Measurements from ENCODE around the gene ZNF497.

DNA sequence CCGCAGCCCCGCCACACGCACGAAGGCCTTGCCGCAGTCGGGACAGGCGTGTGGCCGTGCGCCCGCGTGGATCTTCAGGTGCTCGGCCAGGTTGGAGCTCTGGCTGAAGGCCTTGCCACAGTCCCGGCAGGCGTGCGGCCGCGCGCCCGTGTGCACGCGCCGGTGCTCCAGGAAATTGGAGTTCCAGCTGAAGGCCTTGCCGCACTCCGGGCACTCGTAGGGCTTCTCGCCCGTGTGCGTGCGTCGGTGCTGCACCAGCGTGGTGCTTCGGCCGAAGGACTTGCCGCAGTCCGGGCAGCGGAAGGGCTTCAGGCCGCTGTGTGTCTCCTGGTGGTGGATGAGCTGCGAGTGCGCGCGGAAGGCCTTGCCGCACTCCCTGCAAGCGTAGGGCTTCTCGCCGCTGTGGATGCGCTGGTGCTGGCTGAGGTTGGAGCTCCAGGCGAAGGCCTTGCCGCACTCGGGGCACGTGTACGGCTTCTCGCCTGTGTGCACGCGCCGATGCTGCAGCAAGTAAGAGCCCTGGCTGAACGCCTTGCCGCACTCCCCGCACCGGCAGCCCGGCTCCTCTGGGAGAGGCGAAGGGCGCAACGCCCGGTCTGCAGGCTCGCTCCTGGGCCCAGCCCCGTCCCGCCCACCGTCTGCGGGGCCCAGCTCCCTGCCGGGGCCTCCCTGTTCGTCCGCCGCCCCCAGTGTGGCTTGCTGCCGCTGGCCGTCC is 5.6 kb downstream of the ZNF497 start:
- no peak for TF ChIP-seq ZFP30 (CRISPR knock-in tag; IDR thresholded peaks at IDR 0.05)
- TF ChIP-seq, protein P1, sequence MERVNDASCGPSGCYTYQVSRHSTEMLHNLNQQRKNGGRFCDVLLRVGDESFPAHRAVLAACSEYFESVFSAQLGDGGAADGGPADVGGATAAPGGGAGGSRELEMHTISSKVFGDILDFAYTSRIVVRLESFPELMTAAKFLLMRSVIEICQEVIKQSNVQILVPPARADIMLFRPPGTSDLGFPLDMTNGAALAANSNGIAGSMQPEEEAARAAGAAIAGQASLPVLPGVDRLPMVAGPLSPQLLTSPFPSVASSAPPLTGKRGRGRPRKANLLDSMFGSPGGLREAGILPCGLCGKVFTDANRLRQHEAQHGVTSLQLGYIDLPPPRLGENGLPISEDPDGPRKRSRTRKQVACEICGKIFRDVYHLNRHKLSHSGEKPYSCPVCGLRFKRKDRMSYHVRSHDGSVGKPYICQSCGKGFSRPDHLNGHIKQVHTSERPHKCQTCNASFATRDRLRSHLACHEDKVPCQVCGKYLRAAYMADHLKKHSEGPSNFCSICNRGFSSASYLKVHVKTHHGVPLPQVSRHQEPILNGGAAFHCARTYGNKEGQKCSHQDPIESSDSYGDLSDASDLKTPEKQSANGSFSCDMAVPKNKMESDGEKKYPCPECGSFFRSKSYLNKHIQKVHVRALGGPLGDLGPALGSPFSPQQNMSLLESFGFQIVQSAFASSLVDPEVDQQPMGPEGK (CRISPR knock-in tag; IDR thresholded peaks at IDR 0.05; ENCODE audit: borderline replicate concordance) = no peak
- no peak for TF ChIP-seq PPARA (CRISPR knock-in tag; IDR thresholded peaks at IDR 0.05; ENCODE audit: borderline replicate concordance)
- no peak for TF ChIP-seq ISL1 (CRISPR knock-in tag; IDR thresholded peaks at IDR 0.05)
- no peak for TF ChIP-seq ZFP3 (CRISPR knock-in tag; IDR thresholded peaks at IDR 0.05)
- no peak for TF ChIP-seq ARNTL (CRISPR knock-in tag; IDR thresholded peaks at IDR 0.05; ENCODE audit: borderline replicate concordance, low read depth)
- no peak for TF ChIP-seq RARB (CRISPR knock-in tag; IDR thresholded peaks at IDR 0.05)
- TF ChIP-seq ZNF565 (CRISPR knock-in tag; conservative IDR thresholded peaks at IDR 0.05; ENCODE audit: low read depth) = no peak
- TF ChIP-seq ESRRG (CRISPR knock-in tag; IDR thresholded peaks at IDR 0.05) = no peak
- TF ChIP-seq GLIS3 (CRISPR knock-in tag; IDR thresholded peaks at IDR 0.05) = no peak
- no peak for TF ChIP-seq TCF4 (CRISPR knock-in tag; IDR thresholded peaks at IDR 0.05; ENCODE audit: borderline replicate concordance)
- TF ChIP-seq ZNF70 (CRISPR knock-in tag; IDR thresholded peaks at IDR 0.05) = no peak
- no peak for TF ChIP-seq ZNF8 (CRISPR knock-in tag; IDR thresholded peaks at IDR 0.05)
- no peak for TF ChIP-seq ZC3H10 (CRISPR knock-in tag; IDR thresholded peaks at IDR 0.05)

All from SK-N-SH treated with all-trans-retinoic acid at 6 μM for 48 hours (cell line).